GM19023 (cell line): ENCODE data around the gene MRPS23.

Experiments
- ATAC-seq: cut with Tn5 transposase; IDR thresholded peaks from one replicate; pipeline ENCODE4 v1.9.1; 2021; ENCODE audit warnings: mild to moderate bottlenecking, moderate library complexity; ENCODE audit not compliant: unreplicated experiment

The MRPS23 gene

DNA sequence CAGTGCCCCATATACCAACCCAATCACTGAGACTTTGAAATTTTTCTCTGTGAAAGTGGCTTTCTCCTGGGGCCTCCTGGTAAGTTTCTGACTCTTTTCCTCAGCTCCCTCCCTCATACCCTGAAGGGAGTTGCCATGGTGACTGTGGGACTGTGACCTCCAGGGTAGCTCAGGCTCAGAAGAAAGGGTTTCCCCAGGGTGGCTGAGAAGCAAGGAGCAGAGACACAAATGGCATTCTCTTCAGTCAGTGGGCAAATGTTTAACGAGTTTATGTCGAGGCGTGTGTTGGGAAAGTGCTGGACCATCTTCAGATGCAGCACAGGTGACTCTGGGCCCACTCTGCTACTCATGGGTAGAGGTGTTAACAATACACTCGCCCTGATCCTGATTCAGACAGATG, 46.8 kb downstream of the MRPS23 start:
- ATAC-seq, result no peak

DNA sequence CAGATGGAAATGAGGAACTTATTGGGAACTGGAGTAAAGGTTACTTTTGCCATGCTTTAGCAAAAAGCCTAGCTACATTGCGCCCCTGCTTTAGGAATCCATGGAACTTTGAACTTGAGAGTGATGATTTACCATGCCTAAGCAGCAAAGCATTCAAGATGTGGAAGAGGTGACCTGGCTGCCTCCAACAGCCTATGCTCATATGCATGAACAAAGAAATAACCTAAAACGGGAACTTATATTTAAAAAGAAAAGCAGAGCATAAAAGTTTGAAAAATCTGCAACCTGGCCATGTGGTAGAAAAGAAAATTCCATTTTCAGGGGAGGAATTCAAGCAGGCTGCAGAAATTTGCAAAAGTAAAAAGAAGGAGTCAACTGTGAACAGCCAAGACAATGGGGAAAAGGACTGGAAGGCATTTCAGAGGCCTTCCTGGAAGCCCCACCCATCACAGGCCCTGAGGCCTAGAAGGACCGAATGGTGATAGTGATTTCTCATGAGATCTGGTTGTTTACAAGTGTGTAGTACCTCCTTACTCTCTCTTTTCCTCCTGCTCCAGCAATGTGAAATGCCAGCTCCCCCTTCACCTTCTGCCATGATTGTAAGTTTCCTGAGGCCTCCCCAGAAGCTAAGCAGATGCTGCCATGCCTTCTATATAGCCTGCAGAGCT, 48.7 kb downstream of the MRPS23 start:
- ATAC-seq, result no peak

DNA sequence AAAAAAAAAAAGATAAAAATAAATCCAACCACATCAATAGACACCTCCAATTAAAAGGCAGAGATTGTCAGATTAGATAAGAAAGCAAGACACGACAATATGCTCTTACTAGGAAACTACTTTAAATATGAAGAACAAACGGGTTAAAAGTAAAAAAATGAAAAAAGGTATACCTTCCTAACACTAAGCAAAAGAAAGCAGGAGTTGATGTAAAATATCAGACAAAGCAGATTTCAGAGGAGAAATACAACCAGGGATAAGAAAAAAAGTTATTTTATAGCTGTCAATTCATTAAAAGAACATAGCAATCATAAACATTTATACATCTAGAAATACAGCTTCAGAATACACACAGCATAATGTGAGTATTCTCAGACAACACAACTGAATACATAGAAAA, 55.0 kb downstream of the MRPS23 start:
- no peak for ATAC-seq

- ATAC-seq, result no peak
Observed at GRCh38 chr17:57788725-57789124, 61.1 kb downstream of the MRPS23 start.

DNA sequence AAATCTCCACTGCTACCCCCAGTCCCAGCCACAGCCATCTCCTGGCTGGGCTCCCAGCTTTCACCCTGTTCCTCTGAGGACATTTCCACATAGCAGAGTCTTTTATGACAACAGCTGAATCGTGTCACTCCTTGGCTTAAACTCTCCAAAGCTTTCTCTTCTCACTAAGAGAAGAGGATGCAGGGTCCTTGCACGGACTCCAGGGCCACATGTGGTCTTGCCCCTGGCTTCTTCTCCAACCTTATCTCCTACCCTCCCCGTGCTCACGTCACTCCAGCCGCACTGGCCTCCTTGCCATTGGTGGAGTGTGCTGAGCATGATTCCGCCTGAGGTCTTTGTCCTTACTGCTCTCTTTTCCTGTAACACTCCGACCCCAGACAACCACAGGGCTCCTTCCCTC, 64.8 kb downstream of the MRPS23 start:
- no peak for ATAC-seq
